Stimulated activated CD4-positive, alpha-beta T cell treated with anti-CD3 and anti-CD28 coated beads, Interleukin-12 subunit alpha, Interleukin-12 subunit beta, amount 100 ng/mL, for 4 hours (primary cell): ENCODE data around the gene SCN9A.

Source experiments
- DNase-seq: peaks from one replicate; pipeline ENCODE4 v3.0.0-alpha.2; 2020

Gene SCN9A

GRCh38 chr2:166167449-166167848 is 208.3 kb downstream of the SCN9A start:
- no peak for DNase-seq

DNA sequence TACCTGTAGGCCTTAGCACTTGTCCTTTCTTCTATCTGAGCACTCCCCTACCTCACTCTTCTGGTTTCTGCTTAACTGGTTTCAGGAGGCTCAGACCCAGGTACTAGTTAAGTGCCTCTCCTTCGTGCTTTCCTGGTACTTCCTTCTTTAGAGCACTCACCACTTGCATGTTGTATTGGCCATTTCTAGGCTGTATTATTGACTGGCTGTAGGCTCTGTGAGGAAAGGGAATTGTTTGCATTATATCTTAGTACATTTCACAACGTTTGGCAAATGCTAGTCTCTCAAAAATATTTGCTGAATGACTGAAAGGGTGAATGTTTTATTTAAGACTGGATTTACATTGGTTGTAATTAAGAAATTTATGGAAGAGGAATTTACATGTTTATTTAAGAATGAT is 212.0 kb downstream of the SCN9A start:
- DNase-seq: no peak

DNA sequence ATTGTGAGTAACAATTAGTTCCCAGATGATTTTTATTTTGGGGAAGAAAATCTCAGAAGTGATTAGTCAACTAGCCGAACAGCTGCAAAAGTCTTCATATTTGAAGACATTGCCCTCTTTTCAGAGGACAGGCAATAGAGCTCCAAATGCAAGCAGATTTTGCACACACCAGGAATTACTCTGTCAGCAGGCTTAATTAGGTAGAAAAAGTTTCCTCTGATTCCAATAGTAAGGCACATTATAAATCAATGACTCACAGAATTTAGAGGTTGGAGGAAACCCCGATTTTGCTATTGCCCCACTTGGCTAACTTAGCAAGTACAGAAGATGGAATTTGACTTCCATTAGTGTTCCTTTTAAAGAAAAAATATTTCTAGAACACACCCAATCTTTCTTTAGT is 217.2 kb downstream of the SCN9A start:
- DNase-seq: no peak

DNA sequence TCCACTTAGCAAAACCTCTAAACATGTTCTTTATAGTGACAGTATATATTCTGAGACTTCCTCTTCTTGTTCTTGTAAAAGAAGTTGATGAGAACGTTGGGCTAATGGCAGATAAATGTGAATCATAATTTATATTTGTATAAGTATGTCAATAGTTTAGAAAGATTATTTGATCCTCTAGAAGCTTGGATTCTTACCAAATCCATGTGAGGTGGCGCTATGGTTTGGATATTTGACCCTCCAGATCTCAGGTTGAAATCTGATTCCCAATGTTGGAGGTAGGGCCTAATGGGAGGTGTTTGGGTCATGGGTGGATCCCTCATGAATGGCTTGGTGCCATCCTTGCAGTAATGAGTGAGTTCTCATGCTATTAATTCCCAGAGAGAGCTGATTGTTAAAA is 218.2 kb downstream of the SCN9A start:
- DNase-seq: no peak

GRCh38 chr2:166156985-166157490 is 218.7 kb downstream of the SCN9A start:
- DNase-seq: no peak

GRCh38 chr2:166155589-166155988 is 220.2 kb downstream of the SCN9A start:
- DNase-seq: no peak

- no peak for DNase-seq
Measured at GRCh38 chr2:166154685-166155338, 220.9 kb downstream of the SCN9A start.

DNA sequence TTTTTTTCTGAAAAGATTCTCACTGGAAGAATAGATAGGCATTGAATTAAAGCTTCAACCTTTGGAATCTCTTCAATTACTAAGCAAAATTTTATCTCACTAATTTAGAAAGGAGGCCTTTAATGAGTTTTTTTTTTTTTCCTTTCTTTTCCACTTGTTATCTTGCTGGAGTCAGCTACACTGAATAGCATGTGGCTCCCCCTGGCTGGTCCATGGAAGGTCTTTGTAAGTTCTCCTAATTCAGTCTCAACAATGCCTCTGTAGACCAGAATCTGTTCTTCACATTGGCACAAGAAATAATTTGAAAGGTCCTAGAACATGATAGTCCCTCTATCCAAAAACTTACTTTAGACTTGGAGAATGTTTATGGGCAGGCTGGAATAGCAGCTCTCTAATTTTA is 223.7 kb downstream of the SCN9A start:
- DNase-seq: no peak

- DNase-seq: no peak
Measured at GRCh38 chr2:166148500-166149400, 227.0 kb downstream of the SCN9A start.

- no peak for DNase-seq
Measured at GRCh38 chr2:166147883-166148282, 227.9 kb downstream of the SCN9A start.
